ENCODE measurements around the gene TOB2.

Gene TOB2

DNA sequence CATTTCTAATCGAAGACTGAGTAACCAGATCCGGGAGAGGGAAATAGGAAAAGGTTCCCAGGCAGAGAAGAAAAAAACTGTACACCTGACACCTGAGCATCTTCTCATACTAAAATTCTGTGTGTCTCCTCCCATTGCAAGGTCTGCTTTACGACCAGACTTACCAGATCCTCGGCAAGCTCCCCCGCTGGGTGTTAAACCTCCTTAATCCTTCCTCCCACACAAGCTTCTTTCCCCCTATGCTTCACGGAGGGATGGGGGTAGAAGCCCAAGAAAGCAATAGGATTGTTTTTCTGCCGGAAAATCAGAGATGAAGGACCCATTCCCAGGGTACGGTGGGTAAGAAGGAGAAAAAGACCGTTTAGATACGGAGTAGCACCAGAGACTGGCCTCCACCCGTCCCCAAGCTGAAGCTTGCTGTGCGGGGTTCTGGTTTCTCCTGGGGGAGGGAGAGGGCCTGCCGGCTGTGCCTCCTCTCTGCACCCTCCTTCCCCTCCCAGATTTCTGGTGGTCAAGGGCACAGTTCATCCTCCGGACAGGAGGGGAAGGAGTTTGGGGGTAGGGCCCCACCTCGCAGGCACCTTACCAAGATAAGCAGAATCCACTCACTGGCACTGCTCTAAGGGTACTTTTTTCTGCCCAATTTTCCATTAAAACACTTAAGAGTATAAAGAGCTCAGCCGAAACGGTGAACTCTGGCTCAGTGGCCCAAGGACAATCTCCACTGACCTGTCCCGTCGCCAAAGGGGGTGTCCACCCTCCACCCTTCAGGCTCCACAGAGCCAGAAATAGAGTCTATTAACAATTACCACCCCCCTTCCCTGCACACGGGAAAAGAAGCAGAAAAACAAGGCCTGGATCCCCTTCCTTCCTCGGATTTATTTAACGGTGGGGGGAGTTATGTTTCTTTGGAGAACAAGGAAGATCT, 1.2 kb downstream of the TOB2 start (continued):
- TF ChIP-seq ZFP37 (tag by site-specific recombination; IDR thresholded peaks at IDR 0.05) (no peak), ZNF433 (tag by site-specific recombination; IDR thresholded peaks at IDR 0.05; ENCODE audit: low read depth) (no peak), ZNF202 (tag by site-specific recombination; IDR thresholded peaks at IDR 0.05; ENCODE audit: borderline replicate concordance) (no peak), ZNF558 (tag by site-specific recombination; IDR thresholded peaks at IDR 0.05) (no peak), ZNF501 (tag by site-specific recombination; IDR thresholded peaks at IDR 0.05) (0 out of 2 replicates have a peak, but pooled peaks have one; percentile 58), ZNF664 (tag by site-specific recombination; IDR thresholded peaks at IDR 0.05) (no peak), ZNF302 (tag by site-specific recombination; IDR thresholded peaks at IDR 0.05; ENCODE audit: low read depth) (no peak), ZNF391 (tag by site-specific recombination; IDR thresholded peaks at IDR 0.05; ENCODE audit: borderline replicate concordance, low read depth) (peak; percentile 41; the same call in 1 of the 2 replicates), ZNF239 (tag by site-specific recombination; IDR thresholded peaks at IDR 0.05) (no peak), ZNF169 (tag by site-specific recombination; IDR thresholded peaks at IDR 0.05) (no peak), ZNF548 (tag by site-specific recombination; IDR thresholded peaks at IDR 0.05) (no peak), ZNF341 (tag by site-specific recombination; IDR thresholded peaks at IDR 0.05; ENCODE audit: low read depth) (peak; percentile 84), ZNF350 (tag by site-specific recombination; IDR thresholded peaks at IDR 0.05) (no peak), ZNF660 (tag by site-specific recombination; IDR thresholded peaks at IDR 0.05) (no peak), ZNF175 (tag by site-specific recombination; IDR thresholded peaks at IDR 0.05) (no peak), ZFP3 (tag by site-specific recombination; IDR thresholded peaks at IDR 0.05; ENCODE audit: low read depth) (no peak), EGR2 (tag by site-specific recombination; IDR thresholded peaks at IDR 0.05; ENCODE audit: low read depth) (peak; percentile 78), HOXA7 (CRISPR knock-in tag; IDR thresholded peaks at IDR 0.05; ENCODE audit: borderline replicate concordance) (no peak), ZNF423 (tag by site-specific recombination; IDR thresholded peaks at IDR 0.05) (no peak), ZBTB21 (tag by site-specific recombination; IDR thresholded peaks at IDR 0.05) (no peak), ZXDB (tag by site-specific recombination; IDR thresholded peaks at IDR 0.05) (no peak), ZNF221 (tag by site-specific recombination; IDR thresholded peaks at IDR 0.05; ENCODE audit: borderline replicate concordance) (no peak), ZNF10 (tag by site-specific recombination; IDR thresholded peaks at IDR 0.05) (no peak), SCRT2 (tag by site-specific recombination; IDR thresholded peaks at IDR 0.05) (no peak), ZNF610 (tag by site-specific recombination; IDR thresholded peaks at IDR 0.05; ENCODE audit: borderline replicate concordance) (no peak), ZNF529 (tag by site-specific recombination; IDR thresholded peaks at IDR 0.05; ENCODE audit: insufficient replicate concordance) (no peak)
- TF ChIP-seq, protein P1, sequence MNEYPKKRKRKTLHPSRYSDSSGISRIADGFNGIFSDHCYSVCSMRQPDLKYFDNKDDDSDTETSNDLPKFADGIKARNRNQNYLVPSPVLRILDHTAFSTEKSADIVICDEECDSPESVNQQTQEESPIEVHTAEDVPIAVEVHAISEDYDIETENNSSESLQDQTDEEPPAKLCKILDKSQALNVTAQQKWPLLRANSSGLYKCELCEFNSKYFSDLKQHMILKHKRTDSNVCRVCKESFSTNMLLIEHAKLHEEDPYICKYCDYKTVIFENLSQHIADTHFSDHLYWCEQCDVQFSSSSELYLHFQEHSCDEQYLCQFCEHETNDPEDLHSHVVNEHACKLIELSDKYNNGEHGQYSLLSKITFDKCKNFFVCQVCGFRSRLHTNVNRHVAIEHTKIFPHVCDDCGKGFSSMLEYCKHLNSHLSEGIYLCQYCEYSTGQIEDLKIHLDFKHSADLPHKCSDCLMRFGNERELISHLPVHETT (tag by site-specific recombination; IDR thresholded peaks at IDR 0.05), result no peak
- TF ChIP-seq, protein P2, sequence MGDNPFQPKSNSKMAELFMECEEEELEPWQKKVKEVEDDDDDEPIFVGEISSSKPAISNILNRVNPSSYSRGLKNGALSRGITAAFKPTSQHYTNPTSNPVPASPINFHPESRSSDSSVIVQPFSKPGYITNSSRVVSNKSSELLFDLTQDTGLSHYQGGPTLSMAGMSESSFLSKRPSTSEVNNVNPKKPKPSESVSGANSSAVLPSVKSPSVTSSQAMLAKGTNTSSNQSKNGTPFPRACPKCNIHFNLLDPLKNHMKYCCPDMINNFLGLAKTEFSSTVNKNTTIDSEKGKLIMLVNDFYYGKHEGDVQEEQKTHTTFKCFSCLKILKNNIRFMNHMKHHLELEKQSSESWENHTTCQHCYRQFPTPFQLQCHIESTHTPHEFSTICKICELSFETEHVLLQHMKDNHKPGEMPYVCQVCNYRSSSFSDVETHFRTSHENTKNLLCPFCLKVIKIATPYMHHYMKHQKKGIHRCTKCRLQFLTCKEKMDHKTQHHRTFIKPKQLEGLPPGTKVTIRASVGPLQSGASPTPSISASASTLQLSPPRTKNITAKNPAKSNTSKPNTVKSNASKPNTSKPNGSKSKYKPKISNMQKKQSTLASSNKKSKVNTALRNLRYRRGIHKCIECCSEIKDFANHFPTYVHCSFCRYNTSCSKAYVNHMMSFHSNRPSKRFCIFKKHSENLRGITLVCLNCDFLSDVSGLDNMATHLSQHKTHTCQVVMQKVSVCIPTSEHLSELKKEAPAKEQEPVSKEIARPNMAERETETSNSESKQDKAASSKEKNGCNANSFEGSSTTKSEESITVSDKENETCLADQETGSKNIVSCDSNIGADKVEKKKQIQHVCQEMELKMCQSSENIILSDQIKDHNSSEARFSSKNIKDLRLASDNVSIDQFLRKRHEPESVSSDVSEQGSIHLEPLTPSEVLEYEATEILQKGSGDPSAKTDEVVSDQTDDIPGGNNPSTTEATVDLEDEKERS (tag by site-specific recombination; IDR thresholded peaks at IDR 0.05), result no peak
- TF ChIP-seq, protein P3, sequence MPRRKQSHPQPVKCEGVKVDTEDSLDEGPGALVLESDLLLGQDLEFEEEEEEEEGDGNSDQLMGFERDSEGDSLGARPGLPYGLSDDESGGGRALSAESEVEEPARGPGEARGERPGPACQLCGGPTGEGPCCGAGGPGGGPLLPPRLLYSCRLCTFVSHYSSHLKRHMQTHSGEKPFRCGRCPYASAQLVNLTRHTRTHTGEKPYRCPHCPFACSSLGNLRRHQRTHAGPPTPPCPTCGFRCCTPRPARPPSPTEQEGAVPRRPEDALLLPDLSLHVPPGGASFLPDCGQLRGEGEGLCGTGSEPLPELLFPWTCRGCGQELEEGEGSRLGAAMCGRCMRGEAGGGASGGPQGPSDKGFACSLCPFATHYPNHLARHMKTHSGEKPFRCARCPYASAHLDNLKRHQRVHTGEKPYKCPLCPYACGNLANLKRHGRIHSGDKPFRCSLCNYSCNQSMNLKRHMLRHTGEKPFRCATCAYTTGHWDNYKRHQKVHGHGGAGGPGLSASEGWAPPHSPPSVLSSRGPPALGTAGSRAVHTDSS (tag by site-specific recombination; IDR thresholded peaks at IDR 0.05), result no peak
- TF ChIP-seq, protein P4, sequence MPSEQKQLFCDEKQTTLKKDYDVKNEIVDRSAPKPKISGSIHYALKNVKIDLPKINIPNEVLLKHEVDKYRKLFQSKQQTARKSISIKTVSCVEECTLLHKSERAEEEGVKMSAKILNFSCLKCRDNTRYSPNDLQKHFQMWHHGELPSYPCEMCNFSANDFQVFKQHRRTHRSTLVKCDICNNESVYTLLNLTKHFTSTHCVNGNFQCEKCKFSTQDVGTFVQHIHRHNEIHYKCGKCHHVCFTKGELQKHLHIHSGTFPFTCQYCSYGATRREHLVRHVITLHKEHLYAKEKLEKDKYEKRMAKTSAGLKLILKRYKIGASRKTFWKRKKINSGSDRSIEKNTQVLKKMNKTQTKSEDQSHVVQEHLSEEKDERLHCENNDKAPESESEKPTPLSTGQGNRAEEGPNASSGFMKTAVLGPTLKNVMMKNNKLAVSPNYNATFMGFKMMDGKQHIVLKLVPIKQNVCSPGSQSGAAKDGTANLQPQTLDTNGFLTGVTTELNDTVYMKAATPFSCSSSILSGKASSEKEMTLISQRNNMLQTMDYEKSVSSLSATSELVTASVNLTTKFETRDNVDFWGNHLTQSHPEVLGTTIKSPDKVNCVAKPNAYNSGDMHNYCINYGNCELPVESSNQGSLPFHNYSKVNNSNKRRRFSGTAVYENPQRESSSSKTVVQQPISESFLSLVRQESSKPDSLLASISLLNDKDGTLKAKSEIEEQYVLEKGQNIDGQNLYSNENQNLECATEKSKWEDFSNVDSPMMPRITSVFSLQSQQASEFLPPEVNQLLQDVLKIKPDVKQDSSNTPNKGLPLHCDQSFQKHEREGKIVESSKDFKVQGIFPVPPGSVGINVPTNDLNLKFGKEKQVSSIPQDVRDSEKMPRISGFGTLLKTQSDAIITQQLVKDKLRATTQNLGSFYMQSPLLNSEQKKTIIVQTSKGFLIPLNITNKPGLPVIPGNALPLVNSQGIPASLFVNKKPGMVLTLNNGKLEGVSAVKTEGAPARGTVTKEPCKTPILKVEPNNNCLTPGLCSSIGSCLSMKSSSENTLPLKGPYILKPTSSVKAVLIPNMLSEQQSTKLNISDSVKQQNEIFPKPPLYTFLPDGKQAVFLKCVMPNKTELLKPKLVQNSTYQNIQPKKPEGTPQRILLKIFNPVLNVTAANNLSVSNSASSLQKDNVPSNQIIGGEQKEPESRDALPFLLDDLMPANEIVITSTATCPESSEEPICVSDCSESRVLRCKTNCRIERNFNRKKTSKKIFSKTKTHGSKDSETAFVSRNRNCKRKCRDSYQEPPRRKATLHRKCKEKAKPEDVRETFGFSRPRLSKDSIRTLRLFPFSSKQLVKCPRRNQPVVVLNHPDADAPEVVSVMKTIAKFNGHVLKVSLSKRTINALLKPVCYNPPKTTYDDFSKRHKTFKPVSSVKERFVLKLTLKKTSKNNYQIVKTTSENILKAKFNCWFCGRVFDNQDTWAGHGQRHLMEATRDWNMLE (tag by site-specific recombination; conservative IDR thresholded peaks at IDR 0.05; ENCODE audit: low read depth), result no peak
